Activated CD8-positive, alpha-beta memory T cell treated with anti-CD3 and anti-CD28 coated beads for 48 hours (primary cell): ENCODE data around the gene POR.

Experiments used
- DNase-seq, 3 experiments: peaks; one replicate each; pipeline ENCODE4 v3.0.0-alpha.2; 2020; ENCODE audit warnings: low read depth in 2 of 3, low spot score in 2 of 3

Gene POR

DNA sequence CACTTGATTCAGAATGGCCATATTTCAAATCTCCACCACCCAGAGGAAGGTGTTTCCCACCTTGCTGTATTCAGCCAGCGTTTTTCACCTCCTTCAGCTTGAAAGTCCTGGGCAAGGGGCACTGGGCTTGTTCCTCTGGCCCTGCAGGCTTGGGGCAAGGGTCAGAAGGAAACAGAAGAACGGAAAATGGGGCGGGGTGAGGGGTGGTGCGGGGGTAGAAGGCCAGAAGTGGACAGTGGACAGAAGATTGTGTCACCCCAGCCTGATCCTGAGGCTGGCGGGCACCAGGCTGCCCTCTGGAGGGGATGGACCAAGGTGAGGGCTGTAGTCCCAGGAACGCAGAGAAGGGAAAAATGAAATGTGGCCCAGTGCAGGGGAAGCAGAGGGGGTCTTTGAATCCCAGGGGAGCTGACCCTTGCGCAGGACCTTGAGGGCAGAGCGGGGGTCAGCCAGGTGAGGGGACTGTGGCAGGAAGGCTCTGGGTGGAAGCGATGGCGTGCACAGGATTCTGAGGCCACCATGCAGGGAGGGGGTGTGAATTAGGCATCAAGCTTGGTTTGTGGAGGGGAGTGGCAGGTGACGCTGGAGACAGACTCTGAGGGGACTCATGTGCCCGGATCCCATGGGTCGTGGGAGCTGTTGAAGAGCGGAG lies 56.5 kb downstream of the POR start:
- DNase-seq = no peak

- no peak for DNase-seq
Measured at GRCh38 chr7:75971961-75972763, 57.2 kb downstream of the POR start.

- DNase-seq = no peak
Measured at GRCh38 chr7:75977743-75978142, 62.8 kb downstream of the POR start.

- no peak for DNase-seq
Measured at GRCh38 chr7:75979759-75980429, 64.9 kb downstream of the POR start.

- no peak for DNase-seq
Measured at GRCh38 chr7:75980430-75981202, 65.7 kb downstream of the POR start.

GRCh38 chr7:75981203-75981452 lies 66.2 kb downstream of the POR start:
- DNase-seq = no peak

DNA sequence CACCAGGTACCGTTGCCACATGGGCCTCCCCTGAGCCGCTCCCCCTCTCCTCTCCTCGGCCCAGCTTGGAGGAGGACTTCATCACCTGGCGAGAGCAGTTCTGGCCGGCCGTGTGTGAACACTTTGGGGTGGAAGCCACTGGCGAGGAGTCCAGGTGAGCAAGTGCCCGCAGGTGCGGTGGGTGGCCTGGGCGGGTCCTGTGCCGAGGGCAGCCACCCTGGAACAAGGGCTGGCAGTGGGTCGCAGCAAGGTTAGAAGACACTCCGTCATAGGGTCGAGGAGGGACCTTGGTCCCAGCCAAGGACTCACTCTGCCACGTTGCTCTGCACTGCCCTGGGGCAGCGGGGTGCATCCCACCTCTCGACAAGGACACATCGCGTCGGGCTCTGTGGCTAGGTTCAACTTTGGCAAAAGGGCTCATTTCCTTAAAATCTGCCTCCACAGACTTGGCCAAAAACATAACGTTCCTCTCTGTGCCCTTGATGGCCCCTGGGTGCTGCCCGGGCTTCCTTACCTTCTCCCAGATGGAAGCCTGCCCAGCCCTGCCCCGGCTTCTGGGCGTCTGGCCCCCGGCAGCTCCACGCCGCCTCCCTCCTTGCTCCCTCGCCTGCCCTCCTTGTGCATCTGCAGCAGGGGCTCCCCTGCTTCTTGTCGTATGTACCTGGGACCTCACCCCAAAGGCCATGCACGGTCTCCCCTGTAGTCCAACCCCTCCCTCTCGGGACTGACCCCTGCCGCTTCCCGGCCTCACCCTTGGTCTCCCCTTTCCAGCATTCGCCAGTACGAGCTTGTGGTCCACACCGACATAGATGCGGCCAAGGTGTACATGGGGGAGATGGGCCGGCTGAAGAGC lies 66.7 kb downstream of the POR start:
- no peak for DNase-seq

GRCh38 chr7:75982306-75983064 lies 67.5 kb downstream of the POR start:
- DNase-seq = no peak

DNA sequence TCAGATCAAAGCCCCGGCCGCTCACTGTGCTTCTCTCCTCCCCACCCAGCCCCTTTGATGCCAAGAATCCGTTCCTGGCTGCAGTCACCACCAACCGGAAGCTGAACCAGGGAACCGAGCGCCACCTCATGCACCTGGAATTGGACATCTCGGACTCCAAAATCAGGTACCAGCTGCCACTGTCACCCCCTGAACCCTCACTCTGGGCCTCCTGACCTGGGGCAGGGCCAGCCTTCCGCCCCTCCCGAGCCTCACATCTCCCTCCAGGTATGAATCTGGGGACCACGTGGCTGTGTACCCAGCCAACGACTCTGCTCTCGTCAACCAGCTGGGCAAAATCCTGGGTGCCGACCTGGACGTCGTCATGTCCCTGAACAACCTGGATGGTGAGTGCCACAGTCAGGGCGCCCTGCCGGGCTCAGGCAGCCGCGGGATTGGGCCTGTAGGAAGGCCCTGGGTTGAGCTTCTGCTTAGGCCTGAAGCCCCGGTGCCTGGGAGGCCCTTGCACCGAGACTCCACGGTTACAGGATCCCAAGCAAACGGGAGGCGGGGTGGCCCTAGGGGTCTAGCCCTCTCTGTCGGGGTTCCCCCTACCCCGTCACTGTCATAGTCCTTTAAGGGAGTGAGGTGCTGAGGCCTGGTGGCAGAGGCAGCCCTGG lies 68.6 kb downstream of the POR start:
- DNase-seq = no peak

GRCh38 chr7:75984130-75985008 lies 69.4 kb downstream of the POR start:
- no peak for DNase-seq

DNA sequence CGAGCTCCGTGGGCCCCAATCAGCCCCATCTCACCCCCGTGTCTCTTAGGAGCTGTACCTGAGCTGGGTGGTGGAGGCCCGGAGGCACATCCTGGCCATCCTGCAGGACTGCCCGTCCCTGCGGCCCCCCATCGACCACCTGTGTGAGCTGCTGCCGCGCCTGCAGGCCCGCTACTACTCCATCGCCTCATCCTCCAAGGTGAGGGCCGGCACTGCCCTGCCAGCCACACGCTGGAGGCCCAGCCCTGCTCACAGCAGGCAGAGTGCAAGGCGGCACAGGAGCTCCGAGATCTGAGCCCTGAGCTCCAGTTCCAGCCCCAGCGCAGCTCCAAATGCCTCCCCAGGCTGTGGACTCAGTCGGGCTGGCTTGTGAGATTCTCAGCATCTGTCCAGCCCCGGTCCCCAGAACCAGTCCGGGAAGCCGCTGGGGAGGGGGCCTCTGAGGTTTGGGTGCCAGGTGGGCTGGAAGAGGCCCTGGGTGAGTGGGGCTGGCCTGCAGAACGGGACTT lies 70.1 kb downstream of the POR start:
- DNase-seq = no peak

DNA sequence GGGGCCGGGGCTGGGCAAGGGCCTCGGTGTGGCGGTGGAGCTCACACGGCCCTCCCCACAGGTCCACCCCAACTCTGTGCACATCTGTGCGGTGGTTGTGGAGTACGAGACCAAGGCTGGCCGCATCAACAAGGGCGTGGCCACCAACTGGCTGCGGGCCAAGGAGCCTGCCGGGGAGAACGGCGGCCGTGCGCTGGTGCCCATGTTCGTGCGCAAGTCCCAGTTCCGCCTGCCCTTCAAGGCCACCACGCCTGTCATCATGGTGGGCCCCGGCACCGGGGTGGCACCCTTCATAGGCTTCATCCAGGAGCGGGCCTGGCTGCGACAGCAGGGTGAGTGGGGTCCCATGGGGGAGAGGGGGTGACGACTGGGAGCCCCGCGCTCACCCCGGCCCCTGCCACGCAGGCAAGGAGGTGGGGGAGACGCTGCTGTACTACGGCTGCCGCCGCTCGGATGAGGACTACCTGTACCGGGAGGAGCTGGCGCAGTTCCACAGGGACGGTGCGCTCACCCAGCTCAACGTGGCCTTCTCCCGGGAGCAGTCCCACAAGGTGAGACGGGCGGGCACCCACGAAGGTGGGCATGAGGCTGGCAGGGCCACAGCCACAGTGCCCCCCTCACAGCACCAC lies 70.7 kb downstream of the POR start:
- DNase-seq = no peak

DNA sequence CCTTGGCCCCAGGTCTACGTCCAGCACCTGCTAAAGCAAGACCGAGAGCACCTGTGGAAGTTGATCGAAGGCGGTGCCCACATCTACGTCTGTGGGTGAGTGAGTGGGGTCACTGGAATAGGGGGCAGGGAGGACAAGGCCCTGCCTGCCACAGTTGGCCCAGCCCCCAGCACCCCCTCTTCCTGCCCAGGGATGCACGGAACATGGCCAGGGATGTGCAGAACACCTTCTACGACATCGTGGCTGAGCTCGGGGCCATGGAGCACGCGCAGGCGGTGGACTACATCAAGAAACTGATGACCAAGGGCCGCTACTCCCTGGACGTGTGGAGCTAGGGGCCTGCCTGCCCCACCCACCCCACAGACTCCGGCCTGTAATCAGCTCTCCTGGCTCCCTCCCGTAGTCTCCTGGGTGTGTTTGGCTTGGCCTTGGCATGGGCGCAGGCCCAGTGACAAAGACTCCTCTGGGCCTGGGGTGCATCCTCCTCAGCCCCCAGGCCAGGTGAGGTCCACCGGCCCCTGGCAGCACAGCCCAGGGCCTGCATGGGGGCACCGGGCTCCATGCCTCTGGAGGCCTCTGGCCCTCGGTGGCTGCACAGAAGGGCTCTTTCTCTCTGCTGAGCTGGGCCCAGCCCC lies 71.3 kb downstream of the POR start:
- DNase-seq = no peak

- no peak for DNase-seq
Measured at GRCh38 chr7:75987026-75987804, 72.3 kb downstream of the POR start.

- DNase-seq = no peak
Measured at GRCh38 chr7:75987805-75988567, 73.0 kb downstream of the POR start.
